ENCODE measurements around the gene SNAP47.
A peak's percentile ranks its signal among the peaks of the same experiment; 100 is the strongest.

Gene SNAP47

DNA sequence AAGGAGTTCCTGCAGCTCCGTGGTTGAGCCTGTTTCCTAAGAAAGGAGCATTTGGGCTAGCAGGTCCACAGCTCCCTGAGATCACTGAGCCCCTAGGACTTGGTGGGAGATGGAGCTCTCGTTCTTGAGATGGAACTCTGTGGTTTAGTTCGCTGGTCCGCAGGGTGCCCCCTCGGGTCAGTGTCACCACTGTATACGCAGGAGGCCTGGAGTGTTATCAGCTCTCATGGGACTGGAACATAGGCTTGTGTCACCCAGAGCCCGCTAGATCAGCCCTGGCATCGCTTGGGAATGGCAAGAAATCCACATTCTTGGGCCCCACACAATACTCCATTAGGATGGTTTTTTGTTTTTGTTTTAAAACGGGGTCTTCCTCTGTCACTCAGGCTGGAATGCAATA, 3.6 kb downstream of the SNAP47 start:
- Histone ChIP-seq H3K9me2 (ENCODE audit: low read depth, low read length) (no peaks in the 10 kb centered on the region), H3K4me2 (ENCODE audit: low read length) (peak overlapping the region; percentile 46; the same call in 1 of the 2 replicates), H2AFZ (ENCODE audit: low read length) (no peak overlapping the region), H3K36me3 (ENCODE audit: insufficient read depth, low read length) (peaks cover 2% of the 10 kb centered on the region; the same call in 1 of the 2 replicates), H3K27ac (ENCODE audit: low read depth, low read length, poor library complexity, severe bottlenecking) (peak overlapping the region; percentile 69), H3K4me3 (ENCODE audit: low read depth, low read length, poor library complexity, severe bottlenecking) (no peak overlapping the region), H3K9me3 (ENCODE audit: low read length) (no peaks in the 10 kb centered on the region), H3K4me1 (ENCODE audit: insufficient read depth, low read length, severe bottlenecking) (peaks cover 43% of the 10 kb centered on the region), H3F3A (ENCODE audit: insufficient read depth, low read length) (no peaks in the 10 kb centered on the region), H3K27me3 (ENCODE audit: insufficient read depth, low read length) (no peaks in the 10 kb centered on the region), H4K20me1 (ENCODE audit: insufficient read depth, low read length) (no peaks in the 10 kb centered on the region), H3K9ac (ENCODE audit: low read length) (peak overlapping the region; percentile 15; the same call in 1 of the 2 replicates), H3K79me2 (ENCODE audit: insufficient read depth, low read length) (peaks cover 21% of the 10 kb centered on the region)
- TF ChIP-seq, protein P1, sequence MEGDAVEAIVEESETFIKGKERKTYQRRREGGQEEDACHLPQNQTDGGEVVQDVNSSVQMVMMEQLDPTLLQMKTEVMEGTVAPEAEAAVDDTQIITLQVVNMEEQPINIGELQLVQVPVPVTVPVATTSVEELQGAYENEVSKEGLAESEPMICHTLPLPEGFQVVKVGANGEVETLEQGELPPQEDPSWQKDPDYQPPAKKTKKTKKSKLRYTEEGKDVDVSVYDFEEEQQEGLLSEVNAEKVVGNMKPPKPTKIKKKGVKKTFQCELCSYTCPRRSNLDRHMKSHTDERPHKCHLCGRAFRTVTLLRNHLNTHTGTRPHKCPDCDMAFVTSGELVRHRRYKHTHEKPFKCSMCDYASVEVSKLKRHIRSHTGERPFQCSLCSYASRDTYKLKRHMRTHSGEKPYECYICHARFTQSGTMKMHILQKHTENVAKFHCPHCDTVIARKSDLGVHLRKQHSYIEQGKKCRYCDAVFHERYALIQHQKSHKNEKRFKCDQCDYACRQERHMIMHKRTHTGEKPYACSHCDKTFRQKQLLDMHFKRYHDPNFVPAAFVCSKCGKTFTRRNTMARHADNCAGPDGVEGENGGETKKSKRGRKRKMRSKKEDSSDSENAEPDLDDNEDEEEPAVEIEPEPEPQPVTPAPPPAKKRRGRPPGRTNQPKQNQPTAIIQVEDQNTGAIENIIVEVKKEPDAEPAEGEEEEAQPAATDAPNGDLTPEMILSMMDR (IDR thresholded peaks at IDR 0.05; ENCODE audit: low read length), result no peak
- no peak for TF ChIP-seq EZH2 (IDR thresholded peaks at IDR 0.05; ENCODE audit: borderline replicate concordance, low read length)

DNA sequence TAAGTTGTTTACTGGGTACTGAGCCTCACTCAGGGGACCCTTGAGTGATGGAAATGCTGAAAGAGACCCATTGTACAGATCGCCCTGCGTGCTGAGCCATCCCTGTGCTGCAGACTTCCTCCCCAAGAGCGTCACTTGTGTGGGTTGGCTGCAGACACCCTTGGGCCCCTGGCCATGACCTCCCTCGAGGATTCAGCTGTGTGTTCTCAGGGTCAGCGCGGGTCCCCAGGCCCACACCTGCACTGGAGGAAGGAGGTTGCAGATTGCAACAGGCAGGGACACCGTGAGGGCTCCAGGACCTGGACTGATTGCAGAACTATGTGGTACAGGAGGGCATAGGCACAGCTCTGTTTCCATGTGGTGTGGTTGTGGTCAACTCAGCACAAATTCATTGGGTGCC, 4.4 kb downstream of the SNAP47 start:
- Histone ChIP-seq H3K36me3 (ENCODE audit: insufficient read depth, low read length) (no peaks in the 10 kb centered on the region), H3K27ac (ENCODE audit: low read depth, low read length, poor library complexity, severe bottlenecking) (peak overlapping the region; percentile 69), H3K4me2 (ENCODE audit: low read length) (peak overlapping the region; percentile 46), H3K79me2 (ENCODE audit: insufficient read depth, low read length) (peaks cover 15% of the 10 kb centered on the region), H4K20me1 (ENCODE audit: insufficient read depth, low read length) (no peaks in the 10 kb centered on the region), H3K9me3 (ENCODE audit: low read length) (no peaks in the 10 kb centered on the region), H3K4me1 (ENCODE audit: insufficient read depth, low read length, severe bottlenecking) (peaks cover 44% of the 10 kb centered on the region), H3K9ac (ENCODE audit: low read length) (no peak overlapping the region; the same call in 1 of the 2 replicates), H3K9me2 (ENCODE audit: low read depth, low read length) (no peaks in the 10 kb centered on the region), H2AFZ (ENCODE audit: low read length) (no peak overlapping the region), H3F3A (ENCODE audit: insufficient read depth, low read length) (no peaks in the 10 kb centered on the region), H3K27me3 (ENCODE audit: insufficient read depth, low read length) (no peaks in the 10 kb centered on the region), H3K4me3 (ENCODE audit: low read depth, low read length, poor library complexity, severe bottlenecking) (no peak overlapping the region)
- no peak for TF ChIP-seq EZH2 (IDR thresholded peaks at IDR 0.05; ENCODE audit: borderline replicate concordance, low read length)
- TF ChIP-seq, protein P1 (IDR thresholded peaks at IDR 0.05; ENCODE audit: low read length), result no peak

DNA sequence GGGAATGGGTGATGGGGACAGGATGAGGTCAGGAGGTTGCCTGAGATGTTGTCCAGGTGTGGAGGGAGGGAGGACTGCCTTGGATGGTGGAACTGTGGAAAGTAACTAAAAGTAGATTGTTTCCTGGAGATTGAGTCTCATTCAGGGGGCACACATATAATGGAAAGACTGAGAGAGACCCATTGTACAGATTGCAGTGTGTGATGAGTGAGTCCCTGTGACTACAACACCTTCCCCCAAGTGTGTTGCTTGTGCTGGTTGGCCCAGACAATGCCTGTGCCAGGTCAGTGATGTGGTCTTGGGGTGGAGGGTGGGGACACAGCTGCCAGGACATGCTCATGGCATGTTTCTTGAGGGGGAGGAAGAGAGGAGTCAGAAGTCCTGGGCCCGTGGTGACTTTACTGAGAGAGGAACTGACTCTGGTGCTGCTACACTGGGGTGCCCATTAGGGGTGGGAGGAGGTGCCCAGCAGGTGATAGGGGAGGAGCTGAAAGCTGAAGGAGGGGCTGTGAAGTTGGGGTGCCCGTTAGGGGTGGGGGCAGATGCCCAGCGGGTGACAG, 5.2 kb downstream of the SNAP47 start:
- TF ChIP-seq EZH2 (IDR thresholded peaks at IDR 0.05; ENCODE audit: borderline replicate concordance, low read length), result no peak
- TF ChIP-seq, protein P1 (IDR thresholded peaks at IDR 0.05; ENCODE audit: low read length), result no peak
- Histone ChIP-seq H3K27me3 (ENCODE audit: insufficient read depth, low read length) (no peaks in the 10 kb centered on the region), H3K4me3 (ENCODE audit: low read depth, low read length, poor library complexity, severe bottlenecking) (no peak overlapping the region), H3K4me1 (ENCODE audit: insufficient read depth, low read length, severe bottlenecking) (peaks cover 51% of the 10 kb centered on the region), H4K20me1 (ENCODE audit: insufficient read depth, low read length) (no peaks in the 10 kb centered on the region), H3K79me2 (ENCODE audit: insufficient read depth, low read length) (peaks cover 17% of the 10 kb centered on the region; the same call in 1 of the 2 replicates), H3K27ac (ENCODE audit: low read depth, low read length, poor library complexity, severe bottlenecking) (no peak overlapping the region), H3K9me2 (ENCODE audit: low read depth, low read length) (no peaks in the 10 kb centered on the region), H3K9ac (ENCODE audit: low read length) (no peak overlapping the region), H3K9me3 (ENCODE audit: low read length) (no peaks in the 10 kb centered on the region), H3F3A (ENCODE audit: insufficient read depth, low read length) (no peaks in the 10 kb centered on the region), H2AFZ (ENCODE audit: low read length) (no peak overlapping the region), H3K36me3 (ENCODE audit: insufficient read depth, low read length) (no peaks in the 10 kb centered on the region), H3K4me2 (ENCODE audit: low read length) (no peak overlapping the region; the same call in 1 of the 2 replicates)

All from OCI-LY1 (cell line).